Measurements from ENCODE around the gene IREB2. TPM values are rescaled to one million over a fixed set of nuclear protein-coding genes. Genes with fewer than 3 reads are reported as not detected.
"Not testable (repeated sequence)": the region's sequence is repeated elsewhere in the genome, so short reads cannot be mapped to it uniquely, and the experiment has no call there.

IREB2 gene
- total RNA-seq, 1 donor from 2014 or later: 55.9 TPM

GRCh38 chr15:78536134-78536533 is 98.1 kb downstream of the IREB2 start:
- no peaks in the 10 kb centered on the region for H3K9me3 Mint-ChIP-seq (ENCODE audit: unreplicated experiment)
- H3K36me3 Mint-ChIP-seq (ENCODE audit: unreplicated experiment): no peaks in the 10 kb centered on the region
- H3K27ac Mint-ChIP-seq (ENCODE audit: unreplicated experiment): no peak overlapping the region
- no peak overlapping the region for H3K4me3 Mint-ChIP-seq (ENCODE audit: unreplicated experiment)
- no peaks in the 10 kb centered on the region for H3K27me3 Mint-ChIP-seq (ENCODE audit: unreplicated experiment)
- peaks cover 6% of the 10 kb centered on the region for H3K4me1 Mint-ChIP-seq (ENCODE audit: unreplicated experiment)
- no peak for TF ChIP-seq CTCF (IDR thresholded peaks at IDR 0.05)
- DNase-seq (ENCODE audit: extremely low spot score, unreplicated experiment): no peak

GRCh38 chr15:78537266-78537905 is 99.4 kb downstream of the IREB2 start:
- no peak for DNase-seq (ENCODE audit: extremely low spot score, unreplicated experiment)
- Mint-ChIP-seq H3K36me3 (ENCODE audit: unreplicated experiment) (peaks cover 3% of the 10 kb centered on the region), H3K27ac (ENCODE audit: unreplicated experiment) (no peak overlapping the region), H3K9me3 (ENCODE audit: unreplicated experiment) (no peaks in the 10 kb centered on the region), H3K4me3 (ENCODE audit: unreplicated experiment) (no peak overlapping the region), H3K27me3 (ENCODE audit: unreplicated experiment) (no peaks in the 10 kb centered on the region), H3K4me1 (ENCODE audit: unreplicated experiment) (peaks cover 17% of the 10 kb centered on the region)
- TF ChIP-seq CTCF (IDR thresholded peaks at IDR 0.05): no peak

GRCh38 chr15:78538358-78538757 is 100.3 kb downstream of the IREB2 start:
- no peak overlapping the region for H3K27ac Mint-ChIP-seq (ENCODE audit: unreplicated experiment)
- no peak for TF ChIP-seq CTCF (IDR thresholded peaks at IDR 0.05)
- peaks cover 19% of the 10 kb centered on the region for H3K4me1 Mint-ChIP-seq (ENCODE audit: unreplicated experiment)
- H3K4me3 Mint-ChIP-seq (ENCODE audit: unreplicated experiment): no peak overlapping the region
- no peaks in the 10 kb centered on the region for H3K9me3 Mint-ChIP-seq (ENCODE audit: unreplicated experiment)
- DNase-seq (ENCODE audit: extremely low spot score, unreplicated experiment): no peak
- H3K36me3 Mint-ChIP-seq (ENCODE audit: unreplicated experiment): peaks cover 7% of the 10 kb centered on the region
- no peaks in the 10 kb centered on the region for H3K27me3 Mint-ChIP-seq (ENCODE audit: unreplicated experiment)

- not testable (repeated sequence) for H3K27me3 Mint-ChIP-seq (ENCODE audit: unreplicated experiment); H3K9me3 Mint-ChIP-seq (ENCODE audit: unreplicated experiment)
- peaks cover 22% of the 10 kb centered on the region for H3K4me1 Mint-ChIP-seq (ENCODE audit: unreplicated experiment)
- peak overlapping the region; percentile 100 for H3K27ac Mint-ChIP-seq (ENCODE audit: unreplicated experiment)
- peaks cover 11% of the 10 kb centered on the region for H3K36me3 Mint-ChIP-seq (ENCODE audit: unreplicated experiment)
- H3K4me3 Mint-ChIP-seq (ENCODE audit: unreplicated experiment): peak overlapping the region; percentile 99
- peak; percentile 57 for DNase-seq (ENCODE audit: extremely low spot score, unreplicated experiment)
These were observed 101.6 kb downstream of the IREB2 start for GRCh38 chr15:78539464-78540140.

- Mint-ChIP-seq H3K4me1 (ENCODE audit: unreplicated experiment) (peaks cover 22% of the 10 kb centered on the region), H3K27me3 (ENCODE audit: unreplicated experiment) (no peaks in the 10 kb centered on the region), H3K9me3 (ENCODE audit: unreplicated experiment) (no peaks in the 10 kb centered on the region), H3K4me3 (ENCODE audit: unreplicated experiment) (peak within 1 kb of the TSS; percentile 99), H3K36me3 (ENCODE audit: unreplicated experiment) (peaks cover 14% of the 10 kb centered on the region), H3K27ac (ENCODE audit: unreplicated experiment) (peak within 1 kb of the TSS; percentile 100)
- peak; percentile 38 for TF ChIP-seq CTCF (IDR thresholded peaks at IDR 0.05)
- peak; percentile 97 for DNase-seq (ENCODE audit: extremely low spot score, unreplicated experiment)
These were observed 102.3 kb downstream of the IREB2 start, which contains the start of gene PSMA4 for GRCh38 chr15:78540141-78540870. Gene PSMA4 (plus strand): TSS chr15:78540444. CDS start chr15:78541928, 1,484 bp downstream.

Data from osteocyte (in vitro differentiated cells).